ENCODE results near the gene ITPR2. TPM values are rescaled to one million over a fixed set of nuclear protein-coding genes. Genes with fewer than 3 reads are reported as not detected.
A peak's percentile ranks its signal among the peaks of the same experiment; 100 is the strongest.
"Not testable (repeated sequence)": the region's sequence is repeated elsewhere in the genome, so short reads cannot be mapped to it uniquely, and the experiment has no call there.

The ITPR2 gene
- total RNA-seq, 2 donors from 2014 or later, result 42.6 to 76.9 TPM

GRCh38 chr12:26334621-26335124 lies 498.3 kb downstream of the ITPR2 start:
- H3K27me3 Mint-ChIP-seq, result no peaks in the 10 kb centered on the region
- no peak overlapping the region for H3K27ac Mint-ChIP-seq
- H3K9me3 Mint-ChIP-seq, result peaks cover 11% of the 10 kb centered on the region
- H3K4me3 Mint-ChIP-seq, result no peak overlapping the region
- ATAC-seq (no peak), DNase-seq (ENCODE audit: low spot score) (no peak)
- peaks cover 0 to 4% of the 10 kb centered on the region in 2 donors for H3K4me1 Mint-ChIP-seq (ENCODE audit: low read depth in 2 of 2)
- H3K36me3 Mint-ChIP-seq, result peaks cover 15% of the 10 kb centered on the region

- H3K36me3 Mint-ChIP-seq, result peaks cover 6% of the 10 kb centered on the region
- peak in 1 of 2 donors; percentile 81 for ATAC-seq
- no peak overlapping the region for H3K27ac Mint-ChIP-seq
- no peak for DNase-seq (ENCODE audit: low spot score)
- H3K27me3 Mint-ChIP-seq, result peaks cover 0 to 4% of the 10 kb centered on the region in 2 donors
- peaks cover 11% of the 10 kb centered on the region for H3K9me3 Mint-ChIP-seq
- peaks cover 4% of the 10 kb centered on the region in 2 donors for H3K4me1 Mint-ChIP-seq (ENCODE audit: low read depth in 2 of 2)
- H3K4me3 Mint-ChIP-seq, result no peak overlapping the region
These were observed 501.0 kb downstream of the ITPR2 start for GRCh38 chr12:26331960-26332359.

- Mint-ChIP-seq H3K4me1 (ENCODE audit: low read depth in 2 of 2) (peaks cover 4% of the 10 kb centered on the region in 2 donors), H3K36me3 (peaks cover 6% of the 10 kb centered on the region), H3K9me3 (peaks cover 11% of the 10 kb centered on the region), H3K4me3 (no peak overlapping the region), H3K27ac (no peak overlapping the region), H3K27me3 (peaks cover 0 to 4% of the 10 kb centered on the region in 2 donors)
- ATAC-seq, result no peak
- no peak for DNase-seq (ENCODE audit: low spot score)
These were observed 501.9 kb downstream of the ITPR2 start for GRCh38 chr12:26331136-26331535.

GRCh38 chr12:26327975-26328644 lies 504.9 kb downstream of the ITPR2 start:
- Mint-ChIP-seq H3K27ac (no peak overlapping the region), H3K27me3 (peaks cover 0 to 4% of the 10 kb centered on the region in 2 donors), H3K9me3 (peaks cover 6% of the 10 kb centered on the region), H3K4me1 (ENCODE audit: low read depth in 2 of 2) (peaks cover 4% of the 10 kb centered on the region in 2 donors), H3K4me3 (no peak overlapping the region), H3K36me3 (no peaks in the 10 kb centered on the region)
- ATAC-seq (no peak), DNase-seq (ENCODE audit: low spot score) (no peak)

GRCh38 chr12:26323673-26324072 lies 509.3 kb downstream of the ITPR2 start:
- H3K9me3 Mint-ChIP-seq, result peaks cover 11% of the 10 kb centered on the region
- peaks cover 0 to 4% of the 10 kb centered on the region in 2 donors for H3K4me1 Mint-ChIP-seq (ENCODE audit: low read depth in 2 of 2)
- ATAC-seq (no peak), DNase-seq (ENCODE audit: low spot score) (no peak)
- H3K27ac Mint-ChIP-seq, result no peak overlapping the region
- peaks cover 11 to 14% of the 10 kb centered on the region in 2 donors for H3K27me3 Mint-ChIP-seq
- H3K36me3 Mint-ChIP-seq, result peaks cover 14% of the 10 kb centered on the region
- H3K4me3 Mint-ChIP-seq, result no peak overlapping the region

- peaks cover 3 to 5% of the 10 kb centered on the region in 2 donors for H3K4me1 Mint-ChIP-seq (ENCODE audit: low read depth in 2 of 2)
- no peak overlapping the region for H3K27ac Mint-ChIP-seq
- H3K9me3 Mint-ChIP-seq, result peaks cover 17% of the 10 kb centered on the region
- DNase-seq (ENCODE audit: low spot score), result no peak
- peaks cover 21% of the 10 kb centered on the region for H3K36me3 Mint-ChIP-seq
- peaks cover 15 to 21% of the 10 kb centered on the region in 2 donors for H3K27me3 Mint-ChIP-seq
- ATAC-seq, result no peak
- H3K4me3 Mint-ChIP-seq, result no peak overlapping the region
These were observed 513.5 kb downstream of the ITPR2 start for GRCh38 chr12:26319511-26319910.

GRCh38 chr12:26318661-26319068 lies 514.3 kb downstream of the ITPR2 start:
- Mint-ChIP-seq H3K27me3 (peaks cover 17 to 21% of the 10 kb centered on the region in 2 donors), H3K4me1 (ENCODE audit: low read depth in 2 of 2) (peaks cover 3 to 5% of the 10 kb centered on the region in 2 donors), H3K27ac (no peak overlapping the region), H3K4me3 (no peak overlapping the region), H3K36me3 (peaks cover 28% of the 10 kb centered on the region), H3K9me3 (peaks cover 21% of the 10 kb centered on the region)
- DNase-seq (ENCODE audit: low spot score), result no peak
- ATAC-seq, result no peak

GRCh38 chr12:26317942-26318575 lies 514.9 kb downstream of the ITPR2 start:
- peaks cover 21 to 23% of the 10 kb centered on the region in 2 donors for H3K27me3 Mint-ChIP-seq
- ATAC-seq, result peak in 1 of 2 donors; percentile 58

GRCh38 chr12:26314103-26314502 lies 518.9 kb downstream of the ITPR2 start:
- not testable (repeated sequence) for H3K27ac Mint-ChIP-seq; H3K4me3 Mint-ChIP-seq; DNase-seq (ENCODE audit: low spot score); ATAC-seq; H3K4me1 Mint-ChIP-seq (ENCODE audit: low read depth in 2 of 2)
- Mint-ChIP-seq H3K27me3 (peaks cover 7 to 20% of the 10 kb centered on the region in 2 donors), H3K9me3 (peaks cover 28% of the 10 kb centered on the region), H3K36me3 (peaks cover 25% of the 10 kb centered on the region)

More at GRCh38 chr12:26317942-26318575, 514.9 kb downstream of the ITPR2 start:
- H3K4me3 Mint-ChIP-seq, result no peak overlapping the region
- DNase-seq (ENCODE audit: low spot score), result no peak
- peaks cover 27% of the 10 kb centered on the region for H3K9me3 Mint-ChIP-seq
- H3K36me3 Mint-ChIP-seq, result peaks cover 34% of the 10 kb centered on the region
- peaks cover 3 to 5% of the 10 kb centered on the region in 2 donors for H3K4me1 Mint-ChIP-seq (ENCODE audit: low read depth in 2 of 2)
- H3K27ac Mint-ChIP-seq, result no peak overlapping the region

- not testable (repeated sequence) for H3K27ac Mint-ChIP-seq; H3K4me1 Mint-ChIP-seq (ENCODE audit: low read depth in 2 of 2); DNase-seq (ENCODE audit: low spot score); ATAC-seq; H3K4me3 Mint-ChIP-seq
- H3K36me3 Mint-ChIP-seq, result peaks cover 25% of the 10 kb centered on the region
- H3K9me3 Mint-ChIP-seq, result peaks cover 25% of the 10 kb centered on the region
- peaks cover 17 to 18% of the 10 kb centered on the region in 2 donors for H3K27me3 Mint-ChIP-seq
These were observed 522.5 kb downstream of the ITPR2 start for GRCh38 chr12:26310489-26310888.

GRCh38 chr12:26309634-26310033 lies 523.4 kb downstream of the ITPR2 start:
- Mint-ChIP-seq H3K4me3 (no peak overlapping the region), H3K4me1 (ENCODE audit: low read depth in 2 of 2) (no peaks in the 10 kb centered on the region), H3K27me3 (peaks cover 10 to 15% of the 10 kb centered on the region in 2 donors), H3K36me3 (peaks cover 19% of the 10 kb centered on the region), H3K9me3 (peaks cover 20% of the 10 kb centered on the region), H3K27ac (no peak overlapping the region)
- no peak for ATAC-seq
- DNase-seq (ENCODE audit: low spot score), result no peak

GRCh38 chr12:26304273-26304672 lies 528.7 kb downstream of the ITPR2 start:
- no peaks in the 10 kb centered on the region for H3K9me3 Mint-ChIP-seq
- H3K27ac Mint-ChIP-seq, result no peak overlapping the region
- no peaks in the 10 kb centered on the region for H3K36me3 Mint-ChIP-seq
- no peak for DNase-seq (ENCODE audit: low spot score)
- H3K4me3 Mint-ChIP-seq, result no peak overlapping the region
- ATAC-seq, result no peak
- H3K4me1 Mint-ChIP-seq (ENCODE audit: low read depth in 2 of 2), result peaks cover 28 to 35% of the 10 kb centered on the region in 2 donors
- peaks cover 9% of the 10 kb centered on the region in 2 donors for H3K27me3 Mint-ChIP-seq

GRCh38 chr12:26303418-26303817 lies 529.6 kb downstream of the ITPR2 start:
- no peaks in the 10 kb centered on the region for H3K9me3 Mint-ChIP-seq
- peak in 1 of 2 donors; percentile 68 for ATAC-seq
- peak overlapping the region; percentile 26 for H3K4me3 Mint-ChIP-seq
- no peaks in the 10 kb centered on the region for H3K36me3 Mint-ChIP-seq
- peaks cover 35 to 44% of the 10 kb centered on the region in 2 donors for H3K4me1 Mint-ChIP-seq (ENCODE audit: low read depth in 2 of 2)
- peak overlapping the region in 1 of 2 donors; percentile 16 for H3K27ac Mint-ChIP-seq
- H3K27me3 Mint-ChIP-seq, result peaks cover 9% of the 10 kb centered on the region in 2 donors
- peak; percentile 68 for DNase-seq (ENCODE audit: low spot score)

- ATAC-seq, result no peak
- Mint-ChIP-seq H3K4me3 (no peak overlapping the region), H3K27me3 (peaks cover 9% of the 10 kb centered on the region in 2 donors), H3K9me3 (no peaks in the 10 kb centered on the region), H3K36me3 (no peaks in the 10 kb centered on the region), H3K4me1 (ENCODE audit: low read depth in 2 of 2) (peaks cover 38 to 48% of the 10 kb centered on the region in 2 donors), H3K27ac (peak overlapping the region; percentile 8 to 16)
- DNase-seq (ENCODE audit: low spot score), result no peak
These were observed 530.2 kb downstream of the ITPR2 start for GRCh38 chr12:26302776-26303175.

Data from natural killer cell treated with Interleukin-12 subunit alpha and Interleukin-12 subunit beta and Interleukin-15 and Interleukin-18, amount 100 ng/mL, for 72 hours (primary cell).